ENCODE measurements around the gene RITA1. TPM values are rescaled to one million over a fixed set of nuclear protein-coding genes. Genes with fewer than 3 reads are reported as not detected.
A peak's percentile ranks its signal among the peaks of the same experiment; 100 is the strongest.

Gene RITA1, protein sequence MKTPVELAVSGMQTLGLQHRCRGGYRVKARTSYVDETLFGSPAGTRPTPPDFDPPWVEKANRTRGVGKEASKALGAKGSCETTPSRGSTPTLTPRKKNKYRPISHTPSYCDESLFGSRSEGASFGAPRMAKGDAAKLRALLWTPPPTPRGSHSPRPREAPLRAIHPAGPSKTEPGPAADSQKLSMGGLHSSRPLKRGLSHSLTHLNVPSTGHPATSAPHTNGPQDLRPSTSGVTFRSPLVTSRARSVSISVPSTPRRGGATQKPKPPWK
- total RNA-seq (2022) (17.5 and 17.9 TPM in 2 replicates), Bru-seq, nascent RNA (percentile 58 among the genes with signal in this experiment), BruChase-seq, experiment 1, labeled RNA remaining after a 6-hour chase (percentile 65 among the genes with signal in this experiment), BruChase-seq, experiment 2, labeled RNA remaining after a 2-hour chase (percentile 55 among the genes with signal in this experiment)
- long read RNA-seq, transcript RITA1-201 (4 exons, 2,053 nt) = major isoform, 55 of 69 reads
- long read RNA-seq, transcript RITA1-202 (4 exons, 2,041 nt) = minor isoform, 9 of 69 reads
- long read RNA-seq, partial matches to known transcripts = 0 of 69 reads
- long read RNA-seq, other reads (novel, unspliced or antisense) = 1 of 69 reads

DNA sequence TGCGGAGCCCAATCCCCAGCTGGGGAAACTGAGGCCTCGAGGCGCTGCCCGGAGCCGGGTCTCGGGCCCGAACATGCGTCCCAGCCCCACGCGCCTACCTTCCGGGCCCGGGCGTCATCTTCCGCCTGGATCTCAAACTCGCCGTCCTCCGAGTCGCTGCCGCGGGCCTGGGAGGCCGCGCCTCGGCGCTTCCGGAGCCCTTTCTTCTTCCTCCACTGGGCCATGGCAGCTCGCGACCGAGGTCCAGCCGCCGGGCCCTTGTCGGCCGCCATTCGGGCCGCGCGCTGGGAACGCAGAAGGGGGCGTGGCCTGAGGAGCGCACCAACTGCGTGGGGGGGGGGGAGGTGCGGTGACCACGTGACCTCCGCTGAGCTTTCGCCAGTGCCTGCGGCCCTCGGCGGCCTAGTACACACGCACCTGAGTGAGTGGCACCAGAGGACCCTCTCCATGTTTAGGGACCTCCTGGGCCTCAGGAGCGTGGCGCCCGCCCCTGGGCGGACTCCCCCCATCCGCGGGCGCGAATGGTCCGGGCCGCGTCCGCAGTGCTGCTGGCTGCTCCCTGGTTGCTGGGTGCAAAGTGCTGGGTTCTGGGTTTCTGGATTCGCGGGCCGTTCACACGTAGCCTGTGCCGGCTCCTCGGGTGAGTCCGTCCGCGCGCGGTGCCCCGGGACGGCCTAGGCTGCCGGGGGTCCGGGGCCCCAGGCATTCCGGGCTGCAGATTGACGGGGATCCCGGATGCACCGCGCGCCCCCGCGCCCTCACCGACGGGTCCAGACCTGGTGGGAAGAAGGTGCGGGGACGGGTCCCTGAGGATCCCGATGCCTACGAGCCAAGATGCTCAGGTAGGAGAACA, at the start of gene RITA1, which contains the start of gene DDX54:
Gene RITA1 (plus strand): TSS at position 542 of the 853 bp plus-strand sequence. CDS start 1,026 bp downstream, outside the sequence.
Gene DDX54 (minus strand): TSS at position 299 of the 853 bp plus-strand sequence. CDS start 27 bp downstream, at position 272.
- Mint-ChIP-seq H3K27me3 (ENCODE audit: insufficient read depth, unreplicated experiment) (no peaks in the 10 kb centered on the region), H3K27ac (ENCODE audit: low read depth, unreplicated experiment) (peak within 1 kb of the TSS; percentile 94), H3K4me3 (ENCODE audit: unreplicated experiment) (peak within 1 kb of the TSS; percentile 91), H3K4me1 (ENCODE audit: insufficient read depth, unreplicated experiment) (peaks cover 15% of the 10 kb centered on the region), H3K36me3 (ENCODE audit: insufficient read depth, unreplicated experiment) (peaks cover 39% of the 10 kb centered on the region), H3K9me3 (ENCODE audit: unreplicated experiment) (no peaks in the 10 kb centered on the region)
- TF ChIP-seq, protein P1, sequence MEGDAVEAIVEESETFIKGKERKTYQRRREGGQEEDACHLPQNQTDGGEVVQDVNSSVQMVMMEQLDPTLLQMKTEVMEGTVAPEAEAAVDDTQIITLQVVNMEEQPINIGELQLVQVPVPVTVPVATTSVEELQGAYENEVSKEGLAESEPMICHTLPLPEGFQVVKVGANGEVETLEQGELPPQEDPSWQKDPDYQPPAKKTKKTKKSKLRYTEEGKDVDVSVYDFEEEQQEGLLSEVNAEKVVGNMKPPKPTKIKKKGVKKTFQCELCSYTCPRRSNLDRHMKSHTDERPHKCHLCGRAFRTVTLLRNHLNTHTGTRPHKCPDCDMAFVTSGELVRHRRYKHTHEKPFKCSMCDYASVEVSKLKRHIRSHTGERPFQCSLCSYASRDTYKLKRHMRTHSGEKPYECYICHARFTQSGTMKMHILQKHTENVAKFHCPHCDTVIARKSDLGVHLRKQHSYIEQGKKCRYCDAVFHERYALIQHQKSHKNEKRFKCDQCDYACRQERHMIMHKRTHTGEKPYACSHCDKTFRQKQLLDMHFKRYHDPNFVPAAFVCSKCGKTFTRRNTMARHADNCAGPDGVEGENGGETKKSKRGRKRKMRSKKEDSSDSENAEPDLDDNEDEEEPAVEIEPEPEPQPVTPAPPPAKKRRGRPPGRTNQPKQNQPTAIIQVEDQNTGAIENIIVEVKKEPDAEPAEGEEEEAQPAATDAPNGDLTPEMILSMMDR (IDR thresholded peaks at IDR 0.05; ENCODE audit: unreplicated experiment) = no peak
- BruUV-seq (replicated peaks) = no TSS peak
- peak; percentile 77 for DNase-seq (ENCODE audit: unreplicated experiment)
- intact Hi-C loops (cut with micrococcal nuclease) = no loop called here
- ChIA-PET POLR2A (interaction anchor here (0.6 to 5.6 kb wide), 27 partner anchors 9 to 1057 kb away, joined by 3 to 32 read pairs (median 4); partner anchors contain the start of genes PLBD2, SDSL, SLC8B1 and TPCN1), CTCF (interaction anchor here (0.6 to 1.0 kb wide), 5 partner anchors 10 to 340 kb away, joined by 3 to 5 read pairs (median 4); no protein-coding TSS in a partner anchor)

DNA sequence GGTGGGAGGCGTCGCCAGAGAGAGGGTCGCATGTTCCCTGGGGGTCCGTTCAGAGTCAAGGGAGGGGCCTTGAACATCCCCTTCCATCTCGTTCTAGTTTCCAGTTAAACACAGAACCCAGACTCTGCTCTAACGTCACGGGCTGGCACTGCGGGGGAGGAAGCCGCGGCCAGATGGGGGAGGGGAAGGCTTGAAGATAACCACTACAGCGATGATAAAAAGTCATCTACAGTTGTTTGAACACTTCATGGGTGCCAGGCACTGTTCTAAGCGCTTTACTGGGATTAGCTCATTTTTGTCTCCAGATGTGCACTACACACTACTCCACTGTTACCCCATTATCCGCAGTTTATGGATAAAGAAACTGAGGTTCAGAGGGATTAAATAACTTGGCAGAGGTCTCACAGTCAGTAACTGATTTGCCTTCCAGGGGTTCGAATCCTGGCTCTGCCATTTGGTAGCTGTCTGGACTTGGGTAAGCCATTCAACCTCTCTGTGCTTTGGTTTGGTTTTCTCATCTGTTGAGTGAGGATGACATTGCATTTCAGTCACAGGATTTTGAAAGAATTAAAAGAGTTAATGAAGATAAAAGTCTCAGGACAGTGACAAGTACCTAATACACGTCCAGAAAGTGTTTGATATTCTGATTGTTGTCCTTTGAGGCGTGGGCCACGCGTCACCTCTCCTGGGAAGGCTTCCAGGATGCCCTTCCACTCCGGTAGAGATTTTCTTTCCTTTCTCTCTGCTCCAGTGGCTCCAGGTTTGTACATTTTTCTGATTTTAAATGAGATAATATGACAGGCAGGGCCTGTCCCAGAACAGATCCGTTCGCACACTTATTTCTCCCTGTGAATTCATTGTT, 49.2 kb upstream of the RITA1 start:
- intact Hi-C loops (cut with micrococcal nuclease) = no loop called here
- no peak for DNase-seq (ENCODE audit: unreplicated experiment)
- H3K36me3 Mint-ChIP-seq (ENCODE audit: insufficient read depth, unreplicated experiment) = no peaks in the 10 kb centered on the region
- H3K4me3 Mint-ChIP-seq (ENCODE audit: unreplicated experiment) = peak overlapping the region; percentile 55
- TF ChIP-seq, protein P1 (IDR thresholded peaks at IDR 0.05; ENCODE audit: unreplicated experiment) = no peak
- no peaks in the 10 kb centered on the region for H3K4me1 Mint-ChIP-seq (ENCODE audit: insufficient read depth, unreplicated experiment)
- H3K27ac Mint-ChIP-seq (ENCODE audit: low read depth, unreplicated experiment) = no peak overlapping the region
- no peaks in the 10 kb centered on the region for H3K9me3 Mint-ChIP-seq (ENCODE audit: unreplicated experiment)
- BruUV-seq (replicated peaks) = no TSS peak
- POLR2A ChIA-PET = no interaction called here
- H3K27me3 Mint-ChIP-seq (ENCODE audit: insufficient read depth, unreplicated experiment) = no peaks in the 10 kb centered on the region
- CTCF ChIA-PET = interaction anchor here (0.6 to 1.1 kb wide), 3 partner anchors 29 to 129 kb away, joined by 3 to 4 read pairs (median 3); no protein-coding TSS in a partner anchor

DNA sequence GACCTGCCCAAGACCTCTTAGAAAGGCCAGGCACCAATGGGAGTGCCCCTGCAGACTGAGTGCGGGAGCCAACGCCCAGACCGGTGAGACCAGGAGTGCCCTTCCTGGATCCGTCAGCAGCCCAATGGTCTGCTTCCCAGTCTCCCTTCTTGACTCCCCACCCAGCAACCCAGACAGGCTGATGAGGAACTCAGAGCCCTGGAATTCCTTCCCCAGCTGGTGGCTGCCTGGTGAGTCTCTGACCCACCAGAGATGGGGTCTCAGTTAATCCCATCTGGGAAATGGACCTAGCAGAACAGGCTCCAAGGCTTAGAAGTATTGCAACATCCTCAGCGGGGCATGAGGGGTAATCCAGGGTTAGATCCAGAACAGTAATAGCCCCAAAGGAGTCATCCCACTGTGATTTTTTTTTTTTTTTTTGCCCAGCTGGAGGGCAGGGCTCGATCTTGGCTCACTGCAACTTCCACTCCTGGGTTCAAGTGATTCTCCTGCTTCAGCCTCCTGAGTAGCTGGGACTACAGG, 48.5 kb upstream of the RITA1 start:
- Mint-ChIP-seq H3K9me3 (ENCODE audit: unreplicated experiment) (no peaks in the 10 kb centered on the region), H3K36me3 (ENCODE audit: insufficient read depth, unreplicated experiment) (no peaks in the 10 kb centered on the region), H3K27me3 (ENCODE audit: insufficient read depth, unreplicated experiment) (no peaks in the 10 kb centered on the region), H3K4me3 (ENCODE audit: unreplicated experiment) (no peak overlapping the region), H3K4me1 (ENCODE audit: insufficient read depth, unreplicated experiment) (no peaks in the 10 kb centered on the region), H3K27ac (ENCODE audit: low read depth, unreplicated experiment) (no peak overlapping the region)
- TF ChIP-seq, protein P1 (IDR thresholded peaks at IDR 0.05; ENCODE audit: unreplicated experiment) = no peak
- ChIA-PET CTCF (interaction anchor here (1.0 kb wide), 1 partner anchor 129 kb away, joined by 3 read pairs; no protein-coding TSS in a partner anchor), POLR2A (no interaction called here)
- DNase-seq (ENCODE audit: unreplicated experiment) = no peak
- BruUV-seq (replicated peaks) = no TSS peak
- intact Hi-C loops (cut with micrococcal nuclease) = no loop called here

Measured in MCF 10A (cell line).